H1 (cell line): ENCODE data around the gene MGAT5B. TPM values are rescaled to one million over a fixed set of nuclear protein-coding genes. Genes with fewer than 3 reads are reported as not detected.
A peak's percentile ranks its signal among the peaks of the same experiment; 100 is the strongest.

Experiments
- CBX8 ChIP-seq: fragments of 300-800, 300-1000 bp; sonication (generic); IDR thresholded peaks from 2 replicates; pipeline ENCODE4 v1.7.1; 2016; ENCODE audit warnings: low read depth, low read length, borderline replicate concordance
- CHD2 ChIP-seq: IDR thresholded peaks from 2 replicates; pipeline ENCODE4 v1.6.1; 2012; ENCODE audit warnings: low read length, improper control_type of control experiment
- CREB1 ChIP-seq: IDR thresholded peaks from 2 replicates; pipeline ENCODE4 v1.6.1; 2012; ENCODE audit warnings: inconsistent platforms
- HDAC6 ChIP-seq: IDR thresholded peaks from one replicate; pipeline ENCODE4 v1.7.1; 2012; ENCODE audit warnings: low read depth, mild to moderate bottlenecking, inconsistent platforms, low read length, moderate library complexity
- MAX ChIP-seq: IDR thresholded peaks from 2 replicates; pipeline ENCODE4 v1.6.1; 2012; ENCODE audit warnings: inconsistent platforms
- RBBP5 ChIP-seq: IDR thresholded peaks from 2 replicates; pipeline ENCODE4 v1.7.1; 2012; ENCODE audit warnings: low read depth, mild to moderate bottlenecking, inconsistent platforms, low read length, moderate library complexity, borderline replicate concordance
- TAF7 ChIP-seq: optimal IDR thresholded peaks from 2 replicates; pipeline ENCODE3; 2011; ENCODE audit warnings: low read depth, mild to moderate bottlenecking, inconsistent platforms, low read length, moderate library complexity, borderline replicate concordance
- polyA plus RNA-seq, 7 experiments: library from polyadenylated mRNA; depleted of rRNA in 3 of 7; stranded (reverse) in 5 of 7; unstranded in 2 of 7; fragments of >200 nt in 5 of 7; fragments of 200-250 nt in 2 of 7; gene quantifications; 1 replicate in 5 of 7; 2 replicates in 1 of 7; 4 replicates in 1 of 7; pipeline versions ENCODE4 v1.2.1 to v1.2.3, GENCODE V29; 2011 to 2013; ENCODE audit warnings: missing spikeins in 2 of 7, mixed read lengths in 2 of 7
- total RNA-seq: library from RNA; stranded (reverse); fragmentation: NEBNext Ultra II Directional; extraction: Animal tissue kit (Norgen Biotek cat#: 25700); gene quantifications from 2 replicates; pipeline ENCODE4 v1.2.1, GENCODE V29; 2021

Gene MGAT5B
- total and polyA plus RNA-seq, 2 of the 8 experiments (the other 6 are each of a cell fraction or from before 2014, with no cell fraction given), result 7.9 to 8.2 TPM

GRCh38 chr17:76868176-76868668 is at the start of gene MGAT5B (continued):
- TF ChIP-seq RBBP5, result no peak
- no peak for TF ChIP-seq CHD2
- no peak for TF ChIP-seq CBX8
- TF ChIP-seq MAX, result 0 out of 2 replicates have a peak, but pooled peaks have one; percentile 28
- no peak for TF ChIP-seq TAF7
- no peak for TF ChIP-seq HDAC6
- TF ChIP-seq CREB1, result no peak
